Measurements from ENCODE around the gene SAMD1. TPM values are rescaled to one million over a fixed set of nuclear protein-coding genes. Genes with fewer than 3 reads are reported as not detected.

SAMD1 gene
- total and polyA plus RNA-seq, 7 donors, result 8.7 to 40.9 (median 15.6) TPM

- Histone ChIP-seq H3K27me3 (no peaks in the 10 kb centered on the region), H3K9me3 (peaks cover 4 to 6% (median 5%) of the 10 kb centered on the region in 4 donors), H3K4me3 (no peak overlapping the region), H3K36me3 (peaks cover 2 to 33% (median 18%) of the 10 kb centered on the region in 4 donors), H3K27ac (no peak overlapping the region), H3K4me1 (peaks cover 0 to 20% (median 17%) of the 10 kb centered on the region in 4 donors)
- TF ChIP-seq POLR2AphosphoS5 (IDR thresholded peaks at IDR 0.05), result no peak
- no peak for TF ChIP-seq CTCF (IDR thresholded peaks at IDR 0.05)
- TF ChIP-seq POLR2A (IDR thresholded peaks at IDR 0.05), result no peak
- no peak for TF ChIP-seq EP300 (IDR thresholded peaks at IDR 0.05)
- intact Hi-C loops (cut with DNase I), result no loop called here
- 95 to 97% methylated on average over 9 of the region's 9 CpGs for WGBS, 2 donors
- DNase-seq, result no peak
These were observed 2.7 kb upstream of the SAMD1 start for GRCh38 chr19:14093117-14093823.

- Histone ChIP-seq H3K4me1 (peaks cover 0 to 20% (median 17%) of the 10 kb centered on the region in 4 donors), H3K9me3 (peaks cover 4 to 6% (median 5%) of the 10 kb centered on the region in 4 donors), H3K4me3 (peak overlapping the region; percentile 60 to 84 (median 72)), H3K27ac (peak overlapping the region; percentile 91 to 98 (median 96)), H3K36me3 (peaks cover 2 to 29% (median 15%) of the 10 kb centered on the region in 4 donors), H3K27me3 (no peaks in the 10 kb centered on the region)
- no peak for DNase-seq
- TF ChIP-seq POLR2A (IDR thresholded peaks at IDR 0.05) (no peak), EP300 (IDR thresholded peaks at IDR 0.05) (no peak), CTCF (IDR thresholded peaks at IDR 0.05) (no peak)
- intact Hi-C loops (cut with DNase I), result loop anchor here (2.0 kb wide), 1 partner anchor 23 kb away; no protein-coding TSS in a partner anchor
- 14 to 21% methylated on average over 15 of the region's 15 CpGs for WGBS, 2 donors
These were observed 1.4 kb upstream of the SAMD1 start for GRCh38 chr19:14091813-14092462.

DNA sequence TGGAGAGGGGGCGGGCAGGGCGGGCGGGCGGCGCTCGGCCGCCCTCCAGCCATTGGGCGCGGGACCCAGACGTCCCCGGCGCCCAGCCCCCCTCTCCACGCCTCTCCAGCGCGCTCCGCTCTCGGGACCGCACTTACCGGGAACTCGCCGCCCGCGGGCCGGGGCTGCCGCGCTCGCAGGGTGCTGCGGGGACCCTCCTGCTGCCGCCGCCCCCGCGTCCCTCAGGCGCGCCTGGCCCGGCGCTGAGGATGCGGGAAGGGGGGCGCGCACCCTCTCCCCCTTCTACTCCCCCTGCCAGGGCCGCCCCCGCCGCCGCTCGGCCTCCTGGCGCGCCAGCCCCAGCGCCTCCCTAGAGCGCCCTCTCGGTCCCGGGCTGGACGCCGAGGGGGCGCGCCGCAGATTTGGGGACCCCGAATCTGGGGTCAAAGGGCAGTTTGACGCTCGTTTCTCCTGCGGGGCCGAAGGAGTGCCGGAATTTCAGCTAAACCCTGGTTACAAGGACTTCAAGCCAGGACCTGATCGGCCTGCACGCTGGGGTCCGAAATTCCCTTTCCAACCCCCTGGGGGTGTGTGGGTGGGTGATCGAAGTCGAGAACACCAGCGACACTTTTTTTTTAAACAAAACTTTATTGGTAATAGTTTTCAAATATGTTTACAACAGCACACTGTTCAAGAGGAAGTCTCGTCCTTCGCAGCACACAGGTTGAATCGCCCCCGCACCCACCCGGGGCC, 696 bp upstream of the SAMD1 start:
- 0% methylated on average over 63 to 69 of the region's 72 CpGs for WGBS, 2 donors
- DNase-seq, result no peak
- TF ChIP-seq EP300 (IDR thresholded peaks at IDR 0.05), result no peak
- TF ChIP-seq CTCF (IDR thresholded peaks at IDR 0.05), result peak in 1 of 4 experiments; percentile 15
- peak; percentile 62 to 81 (median 76) for TF ChIP-seq POLR2AphosphoS5 (IDR thresholded peaks at IDR 0.05)

DNA sequence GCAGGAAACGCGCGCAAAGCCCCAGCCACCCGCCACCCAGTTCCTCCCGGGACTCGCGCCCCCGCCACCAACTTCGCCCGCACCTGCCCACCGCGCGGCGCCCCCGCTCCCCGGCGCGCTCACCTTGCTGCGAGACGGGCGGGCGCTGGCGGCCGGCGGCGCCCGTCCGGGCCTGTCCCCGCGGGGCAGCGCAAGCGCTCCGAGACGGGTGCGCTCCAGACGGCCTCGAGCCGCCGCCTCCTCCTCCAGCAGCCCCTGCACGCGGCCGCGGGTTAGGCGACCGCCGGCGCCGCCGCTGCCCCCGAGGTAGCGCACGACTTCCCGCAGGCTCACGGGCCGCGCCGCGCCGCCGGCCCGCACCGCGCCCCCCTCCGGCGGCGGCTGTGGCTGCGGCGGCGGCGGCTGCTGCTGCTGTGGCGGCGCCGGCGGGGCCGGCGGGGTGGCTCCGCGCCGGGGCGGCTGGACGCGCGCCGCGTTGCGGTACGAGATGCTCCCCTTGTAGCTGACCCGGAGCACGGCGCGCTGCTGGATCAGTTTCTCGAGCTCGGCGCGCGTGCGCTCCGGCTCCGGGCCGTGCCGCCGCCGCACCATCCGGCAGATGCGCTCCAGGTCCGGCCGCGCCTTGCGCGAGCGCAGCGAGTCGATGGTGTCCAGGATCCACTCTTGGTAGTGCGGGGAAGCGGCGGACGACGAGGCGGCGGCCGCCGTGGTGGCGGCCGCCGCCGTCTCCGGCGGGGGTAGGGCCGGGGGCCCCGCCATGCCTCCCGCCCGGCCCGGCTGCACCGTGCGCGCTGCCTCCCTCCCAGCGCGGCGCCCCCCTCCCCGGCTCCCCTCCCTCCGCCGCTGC, 666 bp downstream of the SAMD1 start:
- H3K36me3 ChIP-seq, result peaks cover 0 to 17% (median 12%) of the 10 kb centered on the region in 4 donors
- TF ChIP-seq POLR2AphosphoS5 (IDR thresholded peaks at IDR 0.05) (no peak), EP300 (IDR thresholded peaks at IDR 0.05) (no peak), CTCF (IDR thresholded peaks at IDR 0.05) (no peak), POLR2A (IDR thresholded peaks at IDR 0.05) (no peak)
- DNase-seq, result no peak
- 0 to 1% methylated on average over 142 of the region's 142 CpGs for WGBS, 2 donors
- H3K9me3 ChIP-seq, result peaks cover 4 to 6% (median 5%) of the 10 kb centered on the region in 4 donors
- H3K27me3 ChIP-seq, result no peaks in the 10 kb centered on the region
- peak overlapping the region; percentile 60 to 84 (median 72) for H3K4me3 ChIP-seq
- peak overlapping the region; percentile 91 to 98 (median 96) for H3K27ac ChIP-seq
- intact Hi-C loops (cut with DNase I), result loop anchor here (2.0 to 10.0 kb wide), 2 partner anchors 25 to 295 kb away; partner anchors contain the start of gene ZSWIM4
- peaks cover 0 to 20% (median 17%) of the 10 kb centered on the region in 4 donors for H3K4me1 ChIP-seq

More for the DNA sequence above, 696 bp upstream of the SAMD1 start:
- peaks cover 0 to 20% (median 17%) of the 10 kb centered on the region in 4 donors for H3K4me1 ChIP-seq
- H3K27ac ChIP-seq, result peak overlapping the region; percentile 91 to 98 (median 96)
- H3K9me3 ChIP-seq, result peaks cover 4 to 6% (median 5%) of the 10 kb centered on the region in 4 donors
- H3K36me3 ChIP-seq, result peaks cover 0 to 22% (median 12%) of the 10 kb centered on the region in 4 donors
- H3K4me3 ChIP-seq, result peak overlapping the region; percentile 60 to 84 (median 72)
- intact Hi-C loops (cut with DNase I), result loop anchor here (2.0 kb wide), 1 partner anchor 24 kb away; no protein-coding TSS in a partner anchor
- no peaks in the 10 kb centered on the region for H3K27me3 ChIP-seq

Data from sigmoid colon (tissue), 7 donors.